HepG2 (cell line): ENCODE data around the gene TRAF3. TPM values are rescaled to one million over a fixed set of nuclear protein-coding genes. Genes with fewer than 3 reads are reported as not detected.
A peak's percentile ranks its signal among the peaks of the same experiment; 100 is the strongest.

Experiments used
- CHCHD3 ChIP-seq: sonication (generic); formaldehyde crosslinking; IDR thresholded peaks from 2 replicates; pipeline ENCODE4 v1.8.0; 2022; ENCODE audit warnings: mild to moderate bottlenecking, missing genetic modification reagents, moderate library complexity
- JUNB ChIP-seq: sonication (generic); formaldehyde crosslinking; IDR thresholded peaks from 2 replicates; pipeline ENCODE4 v1.8.0; 2022; ENCODE audit warnings: missing genetic modification reagents, mild to moderate bottlenecking, borderline replicate concordance
- KLF11 ChIP-seq: IDR thresholded peaks from 2 replicates; pipeline ENCODE4 v1.6.1; 2016; ENCODE audit warnings: missing compliant biosample characterization
- KMT2B ChIP-seq: IDR thresholded peaks from 2 replicates; pipeline ENCODE4 v1.6.1; 2016; ENCODE audit warnings: missing genetic modification reagents, missing compliant biosample characterization
- MBD4 ChIP-seq: IDR thresholded peaks from 2 replicates; pipeline ENCODE4 v1.6.1; 2012; ENCODE audit warnings: low read length, inconsistent platforms, borderline replicate concordance
- MEIS1 ChIP-seq: sonication (generic); formaldehyde crosslinking; IDR thresholded peaks from 2 replicates; pipeline ENCODE4 v1.9.0; 2021; ENCODE audit warnings: mild to moderate bottlenecking, missing genetic modification reagents, moderate library complexity, borderline replicate concordance
- NPAS2 ChIP-seq: sonication (generic); formaldehyde crosslinking; IDR thresholded peaks from 2 replicates; pipeline ENCODE4 v1.8.0; 2022; ENCODE audit warnings: mild to moderate bottlenecking, missing genetic modification reagents, borderline replicate concordance
- PCBP2 ChIP-seq: fragments of 200-400 bp; formaldehyde crosslinking; optimal IDR thresholded peaks from 2 replicates; pipeline ENCODE3; 2018; ENCODE audit warnings: low read length, low read depth; ENCODE audit not compliant: poor library complexity, severe bottlenecking
- SKI ChIP-seq: fragments of 450-650 bp; IDR thresholded peaks from one replicate; pipeline ENCODE4 v1.6.1; 2018; ENCODE audit warnings: mild to moderate bottlenecking; ENCODE audit not compliant: partially characterized antibody
- SMAD9 ChIP-seq: sonication (generic); formaldehyde crosslinking; IDR thresholded peaks from 2 replicates; pipeline ENCODE4 v1.5.1; 2020; ENCODE audit warnings: mild to moderate bottlenecking, missing genetic modification reagents
- SP4 ChIP-seq: sonication (generic); formaldehyde crosslinking; IDR thresholded peaks from 2 replicates; pipeline ENCODE4 v1.8.1; 2023; ENCODE audit warnings: mild to moderate bottlenecking, missing genetic modification reagents
- TCF7L2 ChIP-seq: IDR thresholded peaks from 2 replicates; pipeline ENCODE4 v1.6.1; 2011; ENCODE audit warnings: mild to moderate bottlenecking, low read depth, low read length, moderate library complexity
- YY1 ChIP-seq: IDR thresholded peaks from 2 replicates; pipeline ENCODE4 v1.6.1; 2011; ENCODE audit warnings: low read length, low read depth, moderate library complexity, mild to moderate bottlenecking; ENCODE audit not compliant: insufficient read depth, insufficient replicate concordance
- ZFP37 ChIP-seq: sonication (generic); formaldehyde crosslinking; IDR thresholded peaks from 2 replicates; pipeline ENCODE4 v1.4.0; 2020; ENCODE audit warnings: missing genetic modification reagents, borderline replicate concordance
- ZNF180 ChIP-seq: sonication (generic); formaldehyde crosslinking; IDR thresholded peaks from 2 replicates; pipeline ENCODE4 v1.4.0; 2020; ENCODE audit warnings: low read depth, missing genetic modification reagents, borderline replicate concordance
- ZNF263 ChIP-seq: sonication (generic); formaldehyde crosslinking; IDR thresholded peaks from 2 replicates; pipeline ENCODE4 v1.4.0; 2020; ENCODE audit warnings: missing genetic modification reagents
- ZNF292 ChIP-seq: sonication (generic); formaldehyde crosslinking; IDR thresholded peaks from 2 replicates; pipeline ENCODE4 v1.8.1; 2022; ENCODE audit warnings: mild to moderate bottlenecking, low read depth, missing genetic modification reagents, borderline replicate concordance
- ZNF367 ChIP-seq: sonication (generic); formaldehyde crosslinking; IDR thresholded peaks from 2 replicates; pipeline ENCODE4 v1.4.0; 2020; ENCODE audit warnings: missing genetic modification reagents, borderline replicate concordance
- ZNF44 ChIP-seq: sonication (generic); formaldehyde crosslinking; IDR thresholded peaks from 2 replicates; pipeline ENCODE4 v1.5.1; 2020; ENCODE audit warnings: mild to moderate bottlenecking, missing genetic modification reagents
- ZNF557 ChIP-seq: sonication (generic); formaldehyde crosslinking; IDR thresholded peaks from 2 replicates; pipeline ENCODE4 v1.4.0; 2020; ENCODE audit warnings: missing genetic modification reagents
- ZNF577 ChIP-seq: sonication (generic); formaldehyde crosslinking; IDR thresholded peaks from 2 replicates; pipeline ENCODE4 v1.4.0; 2020; ENCODE audit warnings: mild to moderate bottlenecking, low read depth, missing genetic modification reagents, borderline replicate concordance
- ZNF607 ChIP-seq: sonication (generic); formaldehyde crosslinking; IDR thresholded peaks from 2 replicates; pipeline ENCODE4 v1.5.1; 2020; ENCODE audit warnings: missing genetic modification reagents, mild to moderate bottlenecking, borderline replicate concordance
- ZNF720 ChIP-seq: sonication (generic); formaldehyde crosslinking; IDR thresholded peaks from 2 replicates; pipeline ENCODE4 v1.4.0; 2020; ENCODE audit warnings: missing genetic modification reagents
- ZNF775 ChIP-seq: sonication (generic); formaldehyde crosslinking; IDR thresholded peaks from 2 replicates; pipeline ENCODE4 v1.4.0; 2020; ENCODE audit warnings: missing genetic modification reagents, mild to moderate bottlenecking, moderate library complexity, borderline replicate concordance
- ZNF83 ChIP-seq: sonication (generic); formaldehyde crosslinking; IDR thresholded peaks from 2 replicates; pipeline ENCODE4 v1.4.0; 2020; ENCODE audit warnings: missing genetic modification reagents, mild to moderate bottlenecking, borderline replicate concordance
- polyA plus RNA-seq, 8 experiments: library from polyadenylated mRNA; depleted of rRNA in 3 of 8; stranded (reverse) in 7 of 8; unstranded in 1 of 8; fragments of >200 nt; fragmentation: Illumina TruSeq in 4 of 8; extraction: Trizol in 4 of 8; gene quantifications; 2 replicates each; pipeline versions ENCODE4 v1.2.1 to v1.2.3, GENCODE V29; 2011 to 2016; ENCODE audit warnings: low read depth in 4 of 8, missing spikeins in 1 of 8, mixed read lengths in 1 of 8; ENCODE audit not compliant: insufficient read depth in 1 of 8
- total RNA-seq, 5 experiments: library from RNA; depleted of rRNA; stranded (reverse); fragments of >200 nt; fragmentation: Illumina TruSeq; extraction: Trizol; gene quantifications; 2 replicates each; pipeline ENCODE4 v1.2.3, GENCODE V29; 2016; ENCODE audit warnings: low read depth in 1 of 5
- TF ChIP-seq, protein P1 (sequence below): sonication (generic); formaldehyde crosslinking; conservative IDR thresholded peaks from 2 replicates; pipeline ENCODE4 v1.8.0; 2022; ENCODE audit warnings: low read depth, missing genetic modification reagents

TRAF3 gene
- total and polyA plus RNA-seq, 2 of the 13 experiments (the other 11 are each of a cell fraction or from before 2014, with no cell fraction given): 6.9 to 12.2 TPM

GRCh38 chr14:102795060-102795925 lies 18.0 kb downstream of the TRAF3 start (continued):
- TF ChIP-seq ZNF577 (CRISPR knock-in tag) (no peak), JUNB (CRISPR knock-in tag) (no peak), ZFP37 (CRISPR knock-in tag) (no peak), SKI (no peak), ZNF557 (CRISPR knock-in tag) (no peak), MEIS1 (CRISPR knock-in tag) (no peak), MBD4 (no peak), ZNF607 (CRISPR knock-in tag) (no peak), ZNF263 (no peak), ZNF83 (no peak), NPAS2 (no peak), CHCHD3 (no peak), ZNF44 (CRISPR knock-in tag) (no peak), ZNF720 (CRISPR knock-in tag) (no peak), YY1 (no peak), SP4 (CRISPR knock-in tag) (peak; percentile 39; the same call in 1 of the 2 replicates), TCF7L2 (no peak), ZNF775 (CRISPR knock-in tag) (no peak), ZNF292 (CRISPR knock-in tag) (peak; percentile 71; the same call in 1 of the 2 replicates), ZNF367 (CRISPR knock-in tag) (no peak), KMT2B (CRISPR knock-in tag) (0 out of 2 replicates have a peak, but pooled peaks have one; percentile 42), KLF11 (no peak), SMAD9 (CRISPR knock-in tag) (no peak), ZNF180 (CRISPR knock-in tag) (no peak), PCBP2 (no peak)
- TF ChIP-seq, protein P1, sequence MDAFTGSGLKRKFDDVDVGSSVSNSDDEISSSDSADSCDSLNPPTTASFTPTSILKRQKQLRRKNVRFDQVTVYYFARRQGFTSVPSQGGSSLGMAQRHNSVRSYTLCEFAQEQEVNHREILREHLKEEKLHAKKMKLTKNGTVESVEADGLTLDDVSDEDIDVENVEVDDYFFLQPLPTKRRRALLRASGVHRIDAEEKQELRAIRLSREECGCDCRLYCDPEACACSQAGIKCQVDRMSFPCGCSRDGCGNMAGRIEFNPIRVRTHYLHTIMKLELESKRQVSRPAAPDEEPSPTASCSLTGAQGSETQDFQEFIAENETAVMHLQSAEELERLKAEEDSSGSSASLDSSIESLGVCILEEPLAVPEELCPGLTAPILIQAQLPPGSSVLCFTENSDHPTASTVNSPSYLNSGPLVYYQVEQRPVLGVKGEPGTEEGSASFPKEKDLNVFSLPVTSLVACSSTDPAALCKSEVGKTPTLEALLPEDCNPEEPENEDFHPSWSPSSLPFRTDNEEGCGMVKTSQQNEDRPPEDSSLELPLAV (CRISPR knock-in tag): no peak
